ENCODE data around the gene SLC16A3. TPM values are rescaled to one million over a fixed set of nuclear protein-coding genes. Genes with fewer than 3 reads are reported as not detected.

Gene SLC16A3
- polyA plus RNA-seq, 12 donors = 12.7 to 51.9 (median 28.9) TPM; not detected in 1

GRCh38 chr17:82219753-82220709 lies 8.8 kb upstream of the SLC16A3 start:
- no peak for DNase-seq

- DNase-seq = no peak
These were observed 7.4 kb upstream of the SLC16A3 start for GRCh38 chr17:82221341-82221902.

GRCh38 chr17:82222816-82223215 lies 6.0 kb upstream of the SLC16A3 start:
- no peak for DNase-seq

- DNase-seq = no peak
These were observed 5.3 kb upstream of the SLC16A3 start for GRCh38 chr17:82223517-82223916.

- DNase-seq = no peak
These were observed 4.2 kb upstream of the SLC16A3 start for GRCh38 chr17:82224666-82225065.

- no peak for DNase-seq
These were observed 3.3 kb upstream of the SLC16A3 start for GRCh38 chr17:82225368-82226029.

- DNase-seq = no peak
These were observed 2.6 kb upstream of the SLC16A3 start for GRCh38 chr17:82226146-82226808.

GRCh38 chr17:82226809-82227628 lies 1.8 kb upstream of the SLC16A3 start:
- no peak for DNase-seq

GRCh38 chr17:82227629-82228277 lies 1.1 kb upstream of the SLC16A3 start:
- no peak for DNase-seq

GRCh38 chr17:82228278-82228841 lies 482 bp upstream of the SLC16A3 start:
- DNase-seq = no peak

GRCh38 chr17:82229698-82230608 lies 1.1 kb downstream of the SLC16A3 start:
- no peak for DNase-seq

GRCh38 chr17:82230609-82231311 lies 1.9 kb downstream of the SLC16A3 start:
- DNase-seq = peak; percentile 70

- DNase-seq = no peak
These were observed 2.4 kb downstream of the SLC16A3 start for GRCh38 chr17:82231312-82231561.

- no peak for DNase-seq
These were observed 2.9 kb downstream of the SLC16A3 start for GRCh38 chr17:82231562-82232321.

- DNase-seq = no peak
These were observed 3.5 kb downstream of the SLC16A3 start for GRCh38 chr17:82232322-82232820.

- DNase-seq = no peak
These were observed 4.3 kb downstream of the SLC16A3 start for GRCh38 chr17:82232876-82233785.
